Gastrocnemius medialis (tissue), 4 donors: Measurements from ENCODE around the gene GTF3C4.

Experiments used
- CTCF ChIP-seq, 5 experiments: fragments of 450-650 bp in 3 of 5; fragments of 200-600 bp in 2 of 5; sonication (generic) in 2 of 5; IDR thresholded peaks in 4 of 5; conservative IDR thresholded peaks in 1 of 5; 1 replicate in 4 of 5; 2 replicates in 1 of 5; pipeline ENCODE4 v1.5.1; 2016 to 2019; ENCODE audit warnings: antibody characterized with exemption in 5 of 5, mild to moderate bottlenecking in 3 of 5, moderate library complexity in 3 of 5
- POLR2A ChIP-seq, 2 donors: fragments of 450-650 bp; IDR thresholded peaks; one replicate each; pipeline ENCODE4 v1.6.1; 2017; ENCODE audit warnings: antibody characterized with exemption in 2 of 2, mild to moderate bottlenecking in 2 of 2, moderate library complexity in 2 of 2

- no peak for TF ChIP-seq CTCF (IDR thresholded peaks at IDR 0.05 in 4 of 5, conservative IDR thresholded peaks at IDR 0.05 in 1 of 5)
- no peak for TF ChIP-seq POLR2A (IDR thresholded peaks at IDR 0.05)
These were observed 57.8 kb downstream of the GTF3C4 start for GRCh38 chr9:132728071-132728470.
